Endothelial cell of umbilical vein (primary cell): Measurements from ENCODE around the gene RBM20. TPM values are rescaled to one million over a fixed set of nuclear protein-coding genes. Genes with fewer than 3 reads are reported as not detected.

Source experiments
- BruUV-seq: library from RNA; stranded (reverse); fragments of 400-500 nt; replicated peaks from 2 replicates; lab custom pipeline; 2021; lab: Mats Ljungman, UMichigan
- CTCF ChIA-PET: fragments of 300-600, 350-600 bp; sonication (Branson Sonifier 250); formaldehyde crosslinking; loops from one replicate; lab custom pipeline; 2021; ENCODE audit warnings: antibody characterized with exemption, inconsistent platforms; lab: Charles Lee
- POLR2A ChIA-PET: fragments of 300-600, 350-600 bp; sonication (Branson Sonifier 250); formaldehyde crosslinking; loops from one replicate; lab custom pipeline; 2021; ENCODE audit warnings: antibody characterized with exemption, inconsistent platforms; lab: Charles Lee
- DNase-seq: peaks from one replicate; pipeline ENCODE4 v3.0.0-alpha.2; 2011; ENCODE audit warnings: low read depth, low spot score
- FAIRE-seq: peaks from 2 replicates; lab custom pipeline; 2011; peaks lifted over from hg19 to GRCh38; lab: Jason Lieb, UNC
- H2AFZ ChIP-seq: 2 replicates; pipeline ENCODE4 v1.6.0; 2012; ENCODE audit warnings: low read depth, low read length, control low read depth, inconsistent platforms
- H3K27ac ChIP-seq: 2 replicates; pipeline ENCODE4 v1.5.1; 2011; ENCODE audit warnings: low read depth, mild to moderate bottlenecking, control low read depth, low read length, moderate library complexity; ENCODE audit not compliant: insufficient read depth
- H3K27me3 ChIP-seq, 2 experiments: 2 replicates each; pipeline versions ENCODE4 v1.6.0 to v1.6.1; 2011; ENCODE audit warnings: low read length in 2 of 2, mixed read lengths in 1 of 2; ENCODE audit not compliant: control insufficient read depth in 2 of 2, insufficient read depth in 2 of 2
- H3K36me3 ChIP-seq, 2 experiments: 2 replicates in 1 of 2; 3 replicates in 1 of 2; pipeline ENCODE4 v1.5.1; 2011; ENCODE audit warnings: low read length in 2 of 2, mild to moderate bottlenecking in 1 of 2, moderate library complexity in 1 of 2; ENCODE audit not compliant: control insufficient read depth in 2 of 2, insufficient read depth in 2 of 2; ENCODE audit errors: extremely low read depth in 1 of 2
- H3K4me1 ChIP-seq: 3 replicates; pipeline ENCODE4 v1.5.1; 2011; ENCODE audit warnings: mild to moderate bottlenecking, low read length; ENCODE audit not compliant: control insufficient read depth, insufficient read depth; ENCODE audit errors: extremely low read depth
- H3K4me2 ChIP-seq: 2 replicates; pipeline ENCODE4 v1.6.1; 2011; ENCODE audit warnings: low read length, control low read depth, mixed read lengths; ENCODE audit not compliant: insufficient read depth
- H3K4me3 ChIP-seq, 3 experiments: fragments of 200-600 bp in 1 of 3; sonication (generic), shearing (Covaris generic) in 1 of 3; replicated peaks in 1 of 3; 2 replicates each; pipeline ENCODE4 v1.5.1; 2011 to 2016; ENCODE audit warnings: control low read depth in 3 of 3, low read length in 3 of 3, mild to moderate bottlenecking in 2 of 3, inconsistent platforms in 1 of 3, low read depth in 1 of 3, moderate library complexity in 1 of 3; ENCODE audit not compliant: insufficient read depth in 1 of 3
- H3K79me2 ChIP-seq: 2 replicates; pipeline ENCODE4 v1.6.0; 2012; ENCODE audit warnings: low read length, inconsistent platforms; ENCODE audit not compliant: control insufficient read depth, insufficient read depth
- H3K9ac ChIP-seq: replicated peaks from 2 replicates; pipeline ENCODE3; 2011; ENCODE audit warnings: low read length, control low read depth; ENCODE audit not compliant: insufficient read depth; ENCODE audit errors: extremely low read depth
- H3K9me1 ChIP-seq: replicated peaks from 3 replicates; pipeline ENCODE4 v1.6.0; 2011; ENCODE audit warnings: mild to moderate bottlenecking, low read length; ENCODE audit not compliant: control insufficient read depth, insufficient read depth; ENCODE audit errors: extremely low read depth
- H3K9me3 ChIP-seq: replicated peaks from 2 replicates; pipeline ENCODE4 v1.5.1; 2012; ENCODE audit warnings: low read length, inconsistent platforms; ENCODE audit not compliant: control insufficient read depth, insufficient read depth
- H4K20me1 ChIP-seq: replicated peaks from 2 replicates; pipeline ENCODE3; 2011; ENCODE audit warnings: mild to moderate bottlenecking, low read length; ENCODE audit not compliant: control insufficient read depth, insufficient read depth; ENCODE audit errors: extremely low read depth
- CTCF ChIP-seq, 2 donors: IDR thresholded peaks; 1 replicate in 1 of 2; 2 replicates in 1 of 2; pipeline ENCODE4 v1.5.1; 2011; ENCODE audit warnings: low read length in 2 of 2, mild to moderate bottlenecking in 2 of 2, moderate library complexity in 2 of 2, control low read depth in 1 of 2, inconsistent platforms in 1 of 2, low read depth in 1 of 2; ENCODE audit not compliant: insufficient read depth in 1 of 2; ENCODE audit errors: extremely low read depth in 1 of 2
- EZH2 ChIP-seq: IDR thresholded peaks from 2 replicates; pipeline ENCODE4 v1.6.1; 2012; ENCODE audit warnings: borderline replicate concordance, low read depth, mild to moderate bottlenecking, moderate library complexity, low read length, inconsistent platforms; ENCODE audit not compliant: severe bottlenecking
- FOS ChIP-seq: IDR thresholded peaks from 2 replicates; pipeline ENCODE4 v1.6.1; 2011; ENCODE audit warnings: mild to moderate bottlenecking, low read length, moderate library complexity, borderline replicate concordance; ENCODE audit not compliant: insufficient read depth
- GATA2 ChIP-seq: IDR thresholded peaks from 2 replicates; pipeline ENCODE4 v1.7.0; 2011; ENCODE audit warnings: low read depth, mild to moderate bottlenecking, moderate library complexity, mixed read lengths, low read length; ENCODE audit not compliant: insufficient read length, insufficient read depth
- JUN ChIP-seq: IDR thresholded peaks from 2 replicates; pipeline ENCODE4 v1.6.1; 2011; ENCODE audit warnings: borderline replicate concordance, low read depth; ENCODE audit not compliant: insufficient read length, insufficient read depth
- MAX ChIP-seq: IDR thresholded peaks from 2 replicates; pipeline ENCODE4 v1.6.1; 2011; ENCODE audit not compliant: insufficient read depth, insufficient read length
- MYC ChIP-seq: IDR thresholded peaks from one replicate; pipeline ENCODE4 v1.6.1; 2011; ENCODE audit warnings: mild to moderate bottlenecking, low read depth, low read length
- POLR2A ChIP-seq: IDR thresholded peaks from 2 replicates; pipeline ENCODE4 v1.6.1; 2012; ENCODE audit warnings: low read depth, mild to moderate bottlenecking, control low read depth, low read length
- POLR2AphosphoS5 ChIP-seq: IDR thresholded peaks from 2 replicates; pipeline ENCODE4 v1.6.1; 2012; ENCODE audit warnings: low read depth, mild to moderate bottlenecking, control low read depth, low read length, moderate library complexity; ENCODE audit not compliant: insufficient read depth
- dilution Hi-C: fragments of 300-500 bp; cut with MboI; formaldehyde crosslinking; loops from one replicate; pipeline ENCODE4 v1.15.0; 2019; ENCODE audit warnings: low sequenced_read_pairs; ENCODE audit not compliant: extremely low pct_ligation_motif_present
- intact Hi-C: fragments of 100-400 bp; cut with micrococcal nuclease; formaldehyde crosslinking; loops from one replicate; pipeline ENCODE4 v1.10.0; 2022
- polyA plus RNA-seq, 4 experiments: library from polyadenylated mRNA; depleted of rRNA in 3 of 4; stranded (reverse) in 3 of 4; unstranded in 1 of 4; fragments of >200 nt; gene quantifications; 2 replicates each; pipeline versions ENCODE4 v1.2.1 to v1.2.3, GENCODE V29; 2011 to 2012; ENCODE audit warnings: missing spikeins in 1 of 4
- total RNA-seq: library from RNA; stranded (reverse); gene quantifications from 2 replicates; pipeline ENCODE4 v1.2.3, GENCODE V29; 2021

Gene RBM20
- total and polyA plus RNA-seq, 2 donors (not counting 3 experiments of a cell fraction or from before 2014, with no cell fraction given): 0.04 TPM; not detected in 1

GRCh38 chr10:110629680-110630191, 14.4 kb upstream of the RBM20 start:
- Histone ChIP-seq H3K9me1 (no peaks in the 10 kb centered on the region), H3K79me2 (no peaks in the 10 kb centered on the region), H3K9me3 (no peaks in the 10 kb centered on the region), H3K4me2 (no peak overlapping the region), H3K27me3 (peaks cover 11 to 14% of the 10 kb centered on the region in 2 experiments), H3K4me1 (no peaks in the 10 kb centered on the region), H3K4me3 (no peak overlapping the region), H2AFZ (no peak overlapping the region), H4K20me1 (no peaks in the 10 kb centered on the region), H3K36me3 (no peaks in the 10 kb centered on the region), H3K27ac (no peak overlapping the region), H3K9ac (no peak overlapping the region)
- intact Hi-C loops: no loop called here
- ChIA-PET CTCF (no interaction called here), POLR2A (no interaction called here)
- TF ChIP-seq POLR2AphosphoS5 (no peak), POLR2A (no peak), MYC (no peak), GATA2 (no peak), EZH2 (no peak), CTCF (IDR thresholded peaks at IDR 0.05; ENCODE audit: extremely low read depth in 1 of 2, insufficient read depth in 1 of 2, low read depth in 1 of 2, low read length in 2 of 2) (no peak), MAX (no peak), FOS (no peak), JUN (no peak)
- BruUV-seq: no TSS peak
- no peak for FAIRE-seq
- no peak for DNase-seq
- dilution Hi-C loops: no loop called here
